CD14-positive monocyte (primary cell): ENCODE measurements around the gene CAMTA1. TPM values are rescaled to one million over a fixed set of nuclear protein-coding genes. Genes with fewer than 3 reads are reported as not detected.

ENCODE experiments used
- DNase-seq, 3 donors: peaks; one replicate each; pipeline ENCODE4 v3.0.0-alpha.2; 2011 to 2022
- H2AFZ ChIP-seq: 2 replicates; pipeline ENCODE4 v1.6.0; 2012; ENCODE audit warnings: mild to moderate bottlenecking, low read depth, low read length, inconsistent platforms; ENCODE audit not compliant: insufficient read depth, poor library complexity, severe bottlenecking
- H3K27ac ChIP-seq, 2 donors: 1 replicate in 1 of 2; 2 replicates in 1 of 2; pipeline ENCODE4 v1.5.1; 2012 to 2013; ENCODE audit warnings: low read length in 2 of 2, control low read depth in 1 of 2, inconsistent platforms in 1 of 2, low read depth in 1 of 2, mild to moderate bottlenecking in 1 of 2
- H3K27me3 ChIP-seq, 2 donors: one replicate each; pipeline versions ENCODE4 v1.6.0 to v1.6.1; 2011 to 2013; ENCODE audit warnings: low read length in 2 of 2; ENCODE audit not compliant: control insufficient read depth in 2 of 2, insufficient read depth in 2 of 2
- H3K36me3 ChIP-seq, 2 donors: replicated peaks in 1 of 2; 1 replicate in 1 of 2; 2 replicates in 1 of 2; pipeline versions ENCODE4 v1.5.1 to v1.6.1; 2012 to 2013; ENCODE audit warnings: low read length in 2 of 2, control low read depth in 1 of 2, inconsistent platforms in 1 of 2, mild to moderate bottlenecking in 1 of 2; ENCODE audit not compliant: insufficient read depth in 2 of 2, control insufficient read depth in 1 of 2
- H3K4me1 ChIP-seq, 2 donors: 1 replicate in 1 of 2; 2 replicates in 1 of 2; pipeline versions ENCODE4 v1.5.1 to v1.6.1; 2012 to 2013; ENCODE audit warnings: low read length in 2 of 2, control low read depth in 1 of 2, inconsistent platforms in 1 of 2, mild to moderate bottlenecking in 1 of 2, moderate library complexity in 1 of 2; ENCODE audit not compliant: insufficient read depth in 2 of 2, control insufficient read depth in 1 of 2
- H3K4me2 ChIP-seq: replicated peaks from 2 replicates; pipeline ENCODE3; 2012; ENCODE audit warnings: low read length, moderate library complexity, mild to moderate bottlenecking; ENCODE audit not compliant: poor library complexity, severe bottlenecking; ENCODE audit errors: extremely low read depth
- H3K4me3 ChIP-seq, 3 experiments: fragments of 200-600 bp in 1 of 3; sonication (generic) in 1 of 3; replicated peaks in 1 of 3; 1 replicate in 2 of 3; 2 replicates in 1 of 3; pipeline ENCODE4 v1.5.1; 2011 to 2013; ENCODE audit warnings: low read length in 3 of 3, mild to moderate bottlenecking in 3 of 3, control low read depth in 2 of 3, low read depth in 2 of 3, inconsistent platforms in 1 of 3, moderate library complexity in 1 of 3
- H3K79me2 ChIP-seq: 2 replicates; pipeline ENCODE4 v1.6.0; 2012; ENCODE audit warnings: mild to moderate bottlenecking, control low read depth, inconsistent platforms, low read length, moderate library complexity; ENCODE audit not compliant: insufficient read depth
- H3K9ac ChIP-seq: 2 replicates; pipeline ENCODE4 v1.6.0; 2017; ENCODE audit warnings: low read length, mild to moderate bottlenecking; ENCODE audit not compliant: insufficient read depth, poor library complexity, severe bottlenecking
- H3K9me3 ChIP-seq, 2 donors: replicated peaks in 1 of 2; 1 replicate in 1 of 2; 2 replicates in 1 of 2; pipeline versions ENCODE4 v1.5.1 to v1.6.1; 2012 to 2013; ENCODE audit warnings: low read length in 2 of 2, control low read depth in 1 of 2; ENCODE audit not compliant: control insufficient read depth in 1 of 2, insufficient read depth in 1 of 2
- H4K20me1 ChIP-seq: 2 replicates; pipeline ENCODE4 v1.6.0; 2012; ENCODE audit warnings: mild to moderate bottlenecking, low read length, control low read depth, moderate library complexity; ENCODE audit not compliant: insufficient read depth
- H3K27ac Mint-ChIP-seq, 7 donors: one replicate each; pipeline ENCODE4 v1.8.0; 2020; ENCODE audit warnings: mild to moderate bottlenecking in 7 of 7, mixed read lengths in 7 of 7, moderate library complexity in 6 of 7, inconsistent platforms in 2 of 7
- H3K27me3 Mint-ChIP-seq, 3 donors: one replicate each; pipeline ENCODE4 v1.8.0; 2021 to 2022; ENCODE audit warnings: low read depth in 3 of 3, mild to moderate bottlenecking in 3 of 3, mixed read lengths in 3 of 3, moderate library complexity in 3 of 3, inconsistent platforms in 1 of 3
- H3K36me3 Mint-ChIP-seq, 2 donors: one replicate each; pipeline ENCODE4 v1.8.0; 2020; ENCODE audit warnings: mixed read lengths in 2 of 2, inconsistent platforms in 1 of 2, mild to moderate bottlenecking in 1 of 2
- H3K4me1 Mint-ChIP-seq: one replicate; pipeline ENCODE4 v1.8.0; 2020; ENCODE audit warnings: mild to moderate bottlenecking, mixed read lengths
- H3K4me3 Mint-ChIP-seq, 2 donors: one replicate each; pipeline ENCODE4 v1.8.0; 2020; ENCODE audit warnings: mild to moderate bottlenecking in 2 of 2, mixed read lengths in 2 of 2, moderate library complexity in 1 of 2
- H3K9me3 Mint-ChIP-seq, 7 donors: one replicate each; pipeline ENCODE4 v1.8.0; 2020 to 2022; ENCODE audit warnings: mixed read lengths in 7 of 7, mild to moderate bottlenecking in 6 of 7, moderate library complexity in 6 of 7, inconsistent platforms in 2 of 7
- CTCF ChIP-seq: fragments of 200-600 bp; IDR thresholded peaks from one replicate; pipeline ENCODE4 v1.8.0; 2022; ENCODE audit warnings: antibody characterized with exemption, mild to moderate bottlenecking
- WGBS: methylation state at CpG from one replicate; pipeline ENCODE4 v1.1.5; 2013; ENCODE audit warnings: missing lambda C conversion rate; ENCODE audit not compliant: insufficient coverage; 5-methylcytosine and 5-hydroxymethylcytosine counted together
- intact Hi-C, 2 donors: fragments of 100-400 bp; cut with micrococcal nuclease; formaldehyde crosslinking; loops; one replicate each; pipeline versions ENCODE4 v1.15.0 to v1.15.1; 2023
- polyA plus RNA-seq, 3 donors: library from polyadenylated mRNA; depleted of rRNA in 1 of 3; unstranded in 2 of 3; stranded (reverse) in 1 of 3; fragments of 300-500 nt in 2 of 3; fragments of >200 nt in 1 of 3; fragmentation: Illumina TruSeq in 2 of 3; gene quantifications; 1 replicate in 2 of 3; 2 replicates in 1 of 3; pipeline ENCODE4 v1.2.3, GENCODE V29; 2012 to 2021

CAMTA1 gene
- polyA plus RNA-seq, 3 donors, result 52.0 to 89.6 (median 78.3) TPM

GRCh38 chr1:7077970-7078369 lies 292.7 kb downstream of the CAMTA1 start:
- Histone ChIP-seq H3K27me3 (no peaks in the 10 kb centered on the region), H3K27ac (no peak overlapping the region), H3K9ac (no peak overlapping the region), H2AFZ (no peak overlapping the region), H3K36me3 (no peaks in the 10 kb centered on the region), H3K4me1 (no peaks in the 10 kb centered on the region), H3K9me3 (peaks cover 4 to 7% of the 10 kb centered on the region in 2 donors), H3K79me2 (no peaks in the 10 kb centered on the region), H3K4me2 (no peak overlapping the region), H3K4me3 (no peak overlapping the region), H4K20me1 (no peaks in the 10 kb centered on the region)
- no peak for DNase-seq
- no peak overlapping the region for H3K4me3 Mint-ChIP-seq
- TF ChIP-seq CTCF, result no peak
- peaks cover 1% of the 10 kb centered on the region for H3K4me1 Mint-ChIP-seq
- intact Hi-C loops, result loop anchor here in 1 of 2 donors (10.0 kb wide), 1 partner anchor 283 kb away; no protein-coding TSS in a partner anchor
- WGBS, result 80% methylated on average over 2 of the region's 3 CpGs
- peaks cover 0 to 17% (median 8%) of the 10 kb centered on the region in 7 donors for H3K9me3 Mint-ChIP-seq
- no peaks in the 10 kb centered on the region for H3K36me3 Mint-ChIP-seq
- no peak overlapping the region for H3K27ac Mint-ChIP-seq
- peaks cover 1 to 4% (median 4%) of the 10 kb centered on the region in 3 donors for H3K27me3 Mint-ChIP-seq

DNA sequence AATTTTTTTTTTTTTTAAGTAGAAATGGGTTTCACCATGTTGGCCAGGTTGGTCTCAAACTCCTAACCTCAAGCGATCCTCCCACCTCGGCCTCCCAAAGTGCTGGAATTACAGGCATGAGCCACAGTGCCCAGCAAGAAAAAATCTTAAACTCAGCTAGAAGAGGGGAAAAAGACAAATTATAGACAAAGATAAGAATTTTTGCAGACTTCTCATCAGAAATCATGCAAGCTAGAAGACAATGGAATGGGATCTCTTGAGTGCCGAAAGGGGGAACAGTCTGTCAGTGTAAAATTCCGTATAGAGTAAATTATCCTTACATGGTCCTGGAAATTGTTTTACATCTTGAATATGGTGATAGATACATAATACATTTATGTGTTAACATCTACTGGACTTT lies 294.4 kb downstream of the CAMTA1 start:
- no peak overlapping the region for H3K9ac ChIP-seq
- DNase-seq, result no peak
- no peaks in the 10 kb centered on the region for H4K20me1 ChIP-seq
- no peak overlapping the region for H3K4me2 ChIP-seq
- H3K27me3 Mint-ChIP-seq, result peaks cover 0 to 7% (median 7%) of the 10 kb centered on the region in 3 donors
- TF ChIP-seq CTCF, result no peak
- no peak overlapping the region for H3K27ac ChIP-seq
- H3K79me2 ChIP-seq, result no peaks in the 10 kb centered on the region
- H2AFZ ChIP-seq, result no peak overlapping the region
- H3K4me1 ChIP-seq, result no peaks in the 10 kb centered on the region
- no CpG with 5 or more reads among the region's 4 CpGs for WGBS
- H3K27ac Mint-ChIP-seq, result no peak overlapping the region
- H3K36me3 ChIP-seq, result no peaks in the 10 kb centered on the region
- peak overlapping the region in 1 of 2 donors; percentile 17 for H3K4me3 Mint-ChIP-seq
- H3K9me3 ChIP-seq, result peaks cover 4 to 7% of the 10 kb centered on the region in 2 donors
- intact Hi-C loops, result loop anchor here in 1 of 2 donors (10.0 kb wide), 1 partner anchor 285 kb away; no protein-coding TSS in a partner anchor
- peaks cover 1% of the 10 kb centered on the region for H3K4me1 Mint-ChIP-seq
- H3K36me3 Mint-ChIP-seq, result no peaks in the 10 kb centered on the region
- peaks cover 0 to 17% (median 8%) of the 10 kb centered on the region in 7 donors for H3K9me3 Mint-ChIP-seq
- no peaks in the 10 kb centered on the region for H3K27me3 ChIP-seq
- H3K4me3 ChIP-seq, result no peak overlapping the region
